A673 (cell line): Measurements from ENCODE around the gene MDP1. TPM values are rescaled to one million over a fixed set of nuclear protein-coding genes. Genes with fewer than 3 reads are reported as not detected.

ENCODE experiments used
- BruUV-seq: library from RNA; stranded (reverse); fragments of 400-500 nt; replicated peaks from 2 replicates; lab custom pipeline; 2021; lab: Mats Ljungman, UMichigan
- CTCF ChIA-PET: fragments of 300-600 bp; sonication (Branson Sonifier 250); formaldehyde crosslinking; loops from one replicate; lab custom pipeline; 2022; ENCODE audit warnings: antibody characterized with exemption; lab: Charles Lee
- POLR2A ChIA-PET: fragments of 300-600 bp; sonication (Branson Sonifier 250); formaldehyde crosslinking; loops from one replicate; lab custom pipeline; 2022; ENCODE audit warnings: antibody characterized with exemption; ENCODE audit not compliant: low non-redundant PET; lab: Charles Lee
- DNase-seq: peaks from one replicate; pipeline ENCODE4 v3.0.0-alpha.2; 2015; ENCODE audit warnings: low spot score
- H3K27ac ChIP-seq: fragments of 200-600 bp; sonication (generic); 2 replicates; pipeline ENCODE4 v1.5.1; 2016; ENCODE audit warnings: mixed run types, low read depth, mild to moderate bottlenecking, mixed read lengths, antibody characterized with exemption, low read length; ENCODE audit not compliant: poor library complexity, severe bottlenecking
- H3K27me3 ChIP-seq: fragments of 200-600 bp; sonication (generic); replicated peaks from 2 replicates; pipeline ENCODE4 v1.6.1; 2017; ENCODE audit warnings: mixed run types, low read depth, mild to moderate bottlenecking, mixed read lengths, antibody characterized with exemption, low read length; ENCODE audit not compliant: insufficient read depth, poor library complexity
- H3K36me3 ChIP-seq: fragments of 200-600 bp; sonication (generic); 2 replicates; pipeline ENCODE4 v1.6.1; 2016; ENCODE audit warnings: mixed run types, mild to moderate bottlenecking, mixed read lengths, antibody characterized with exemption, low read length; ENCODE audit not compliant: insufficient read depth, poor library complexity, severe bottlenecking
- H3K4me1 ChIP-seq: fragments of 200-600 bp; sonication (generic); 2 replicates; pipeline ENCODE4 v1.6.1; 2017; ENCODE audit warnings: mixed run types, mild to moderate bottlenecking, mixed read lengths, antibody characterized with exemption, low read length; ENCODE audit not compliant: insufficient read depth, poor library complexity, severe bottlenecking
- H3K4me3 ChIP-seq: fragments of 200-600 bp; sonication (generic); 2 replicates; pipeline ENCODE4 v1.5.1; 2016; ENCODE audit warnings: low read depth, mixed run types, mild to moderate bottlenecking, mixed read lengths, low read length; ENCODE audit not compliant: poor library complexity, severe bottlenecking
- H3K9me3 ChIP-seq: fragments of 200-600 bp; sonication (generic); 2 replicates; pipeline ENCODE4 v1.6.1; 2016; ENCODE audit warnings: mixed run types, low read depth, mild to moderate bottlenecking, mixed read lengths, antibody characterized with exemption, low read length; ENCODE audit not compliant: poor library complexity, severe bottlenecking
- CTCF ChIP-seq: fragments of 300-800, 200-600 bp; sonication (generic); conservative IDR thresholded peaks from 2 replicates; pipeline ENCODE4 v1.5.1; 2017; ENCODE audit warnings: low read depth, mild to moderate bottlenecking, antibody characterized with exemption, low read length, moderate library complexity, mixed read lengths
- EZH2 ChIP-seq: fragments of 200-600 bp; sonication (generic); IDR thresholded peaks from 2 replicates; pipeline ENCODE4 v1.6.1; 2017; ENCODE audit warnings: borderline replicate concordance, low read depth, mild to moderate bottlenecking, mixed read lengths, antibody characterized with exemption, low read length; ENCODE audit not compliant: poor library complexity, severe bottlenecking
- intact Hi-C: fragments of 100-400 bp; cut with micrococcal nuclease; formaldehyde crosslinking; loops from one replicate; pipeline ENCODE4 v1.10.0; 2022; ENCODE audit not compliant: unreplicated experiment
- total RNA-seq: library from RNA; stranded (reverse); gene quantifications from 2 replicates; pipeline ENCODE4 v1.2.3, GENCODE V29; 2021

The MDP1 gene
- total RNA-seq, 1 experiment from 2014 or later: 21.3 TPM

DNA sequence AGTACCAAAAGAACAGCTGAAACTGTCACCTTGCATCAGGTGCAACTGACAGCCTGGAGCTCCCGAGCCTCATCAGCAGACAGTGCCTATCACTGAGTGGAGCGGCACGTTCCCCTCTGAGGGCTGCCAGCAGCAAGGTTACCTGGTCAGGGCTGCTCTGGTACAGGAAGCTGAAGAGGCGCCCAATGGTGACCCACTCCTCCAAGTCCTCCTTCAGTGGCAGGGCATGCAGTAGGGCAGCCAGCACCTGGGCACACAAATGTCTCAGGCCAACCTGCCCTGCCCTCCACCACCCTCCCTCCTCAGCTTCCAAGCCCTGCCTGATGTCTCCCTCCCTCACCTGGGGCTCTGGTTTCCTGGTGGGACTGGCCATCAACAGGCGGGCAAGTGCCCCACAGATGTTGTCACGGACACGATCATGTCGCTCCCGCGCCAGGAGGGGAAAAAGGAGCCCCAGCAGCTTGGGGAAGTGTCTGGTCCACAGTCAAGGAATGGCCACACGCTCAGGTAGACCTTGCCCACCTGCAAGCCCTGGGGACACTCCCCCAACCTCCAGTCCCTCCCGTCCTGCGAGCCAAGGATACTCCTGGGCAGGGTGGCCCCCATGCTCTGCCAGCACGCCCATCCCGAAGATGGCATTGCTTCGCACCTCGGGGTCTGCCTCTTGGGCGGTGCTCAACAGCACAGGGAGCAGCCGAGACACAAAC lies 34.3 kb downstream of the MDP1 start:
- BruUV-seq: no TSS peak
- intact Hi-C loops: no loop called here
- no peak overlapping the region for H3K4me3 ChIP-seq
- H3K27me3 ChIP-seq: no peaks in the 10 kb centered on the region
- no peak overlapping the region for H3K27ac ChIP-seq
- ChIA-PET CTCF (interaction anchor here (0.5 to 1.3 kb wide), 2 partner anchors 21 to 882 kb away, joined by 4 to 6 read pairs; partner anchors contain the start of gene IRF9), POLR2A (no interaction called here)
- peaks cover 64% of the 10 kb centered on the region for H3K36me3 ChIP-seq
- TF ChIP-seq CTCF (no peak), EZH2 (no peak)
- no peaks in the 10 kb centered on the region for H3K9me3 ChIP-seq
- no peaks in the 10 kb centered on the region for H3K4me1 ChIP-seq
- DNase-seq: no peak

GRCh38 chr14:24179961-24180796 lies 35.7 kb downstream of the MDP1 start:
- ChIA-PET CTCF (interaction anchor here (0.7 kb wide), 1 partner anchor 19 kb away, joined by 3 read pairs; the partner anchor contains the start of gene IRF9), POLR2A (interaction anchor here (0.5 kb wide), 1 partner anchor 45 kb away, joined by 3 read pairs; no protein-coding TSS in a partner anchor)
- H3K9me3 ChIP-seq: no peaks in the 10 kb centered on the region
- BruUV-seq: no TSS peak
- no peaks in the 10 kb centered on the region for H3K4me1 ChIP-seq
- H3K4me3 ChIP-seq: no peak overlapping the region
- H3K27ac ChIP-seq: no peak overlapping the region
- intact Hi-C loops: no loop called here
- peaks cover 53% of the 10 kb centered on the region for H3K36me3 ChIP-seq
- no peaks in the 10 kb centered on the region for H3K27me3 ChIP-seq
- DNase-seq: peak; percentile 39
- TF ChIP-seq CTCF (no peak), EZH2 (no peak)

- no peak for TF ChIP-seq CTCF
- TF ChIP-seq EZH2: no peak
- H3K36me3 ChIP-seq: peaks cover 46% of the 10 kb centered on the region
- no peak overlapping the region for H3K27ac ChIP-seq
- H3K4me3 ChIP-seq: no peak overlapping the region
- no peaks in the 10 kb centered on the region for H3K4me1 ChIP-seq
- no peaks in the 10 kb centered on the region for H3K27me3 ChIP-seq
- no TSS peak for BruUV-seq
- H3K9me3 ChIP-seq: no peaks in the 10 kb centered on the region
- CTCF ChIA-PET: interaction anchor here (0.7 kb wide), 1 partner anchor 18 kb away, joined by 3 read pairs; the partner anchor contains the start of gene IRF9
- no peak for DNase-seq
- POLR2A ChIA-PET: interaction anchor here (0.5 to 0.6 kb wide), 2 partner anchors 44 to 426 kb away, joined by 3 to 4 read pairs; no protein-coding TSS in a partner anchor
- intact Hi-C loops: no loop called here
Observed at GRCh38 chr14:24179294-24179960, 36.4 kb downstream of the MDP1 start.
